Activated T-helper 17 cell treated with anti-CD3 and anti-CD28 coated beads, Interleukin-2, amount 50 U/mL, for 72 hours (primary cell): Measurements from ENCODE around the gene VILL. TPM values are rescaled to one million over a fixed set of nuclear protein-coding genes. Genes with fewer than 3 reads are reported as not detected.

ENCODE experiments used
- ATAC-seq: fragments of 150-1000 bp; cut with Tn5 transposase; replicated peaks from 2 replicates; pipeline ENCODE4 v1.10.0; 2021; ENCODE audit warnings: mild to moderate bottlenecking, moderate library complexity
- H3K27ac Mint-ChIP-seq: one replicate; pipeline ENCODE4 v1.8.0; 2022; ENCODE audit warnings: mixed read lengths
- H3K27me3 Mint-ChIP-seq: one replicate; pipeline ENCODE4 v1.8.0; 2022; ENCODE audit warnings: mixed read lengths
- H3K36me3 Mint-ChIP-seq: one replicate; pipeline ENCODE4 v1.8.0; 2022; ENCODE audit warnings: low read depth, mild to moderate bottlenecking, mixed read lengths
- H3K4me1 Mint-ChIP-seq: one replicate; pipeline ENCODE4 v1.8.0; 2022; ENCODE audit warnings: mixed read lengths
- H3K4me3 Mint-ChIP-seq: one replicate; pipeline ENCODE4 v1.8.0; 2022; ENCODE audit warnings: mild to moderate bottlenecking, mixed read lengths
- H3K9me3 Mint-ChIP-seq: one replicate; pipeline ENCODE4 v1.8.0; 2022; ENCODE audit warnings: mixed read lengths
- total RNA-seq, 2 donors: library from RNA; stranded (reverse); gene quantifications; one replicate each; pipeline ENCODE4 v1.2.3, GENCODE V29; 2022

Gene VILL
- total RNA-seq, 2 donors from 2014 or later = 12.7 to 13.4 TPM

- no peaks in the 10 kb centered on the region for H3K9me3 Mint-ChIP-seq
- peak overlapping the region; percentile 47 for H3K27ac Mint-ChIP-seq
- H3K36me3 Mint-ChIP-seq = no peaks in the 10 kb centered on the region
- H3K27me3 Mint-ChIP-seq = no peaks in the 10 kb centered on the region
- no peak overlapping the region for H3K4me3 Mint-ChIP-seq
- peaks cover 12% of the 10 kb centered on the region for H3K4me1 Mint-ChIP-seq
- ATAC-seq = no peak
Measured at GRCh38 chr3:37955918-37956707, 34.5 kb upstream of the VILL start.

GRCh38 chr3:37956723-37957538 lies 33.7 kb upstream of the VILL start:
- Mint-ChIP-seq H3K9me3 (no peaks in the 10 kb centered on the region), H3K27ac (peak overlapping the region; percentile 83), H3K36me3 (no peaks in the 10 kb centered on the region), H3K27me3 (no peaks in the 10 kb centered on the region), H3K4me3 (peak overlapping the region; percentile 33), H3K4me1 (peaks cover 12% of the 10 kb centered on the region)
- peak; percentile 18 for ATAC-seq

GRCh38 chr3:37957539-37957936 lies 33.0 kb upstream of the VILL start:
- Mint-ChIP-seq H3K9me3 (no peaks in the 10 kb centered on the region), H3K4me1 (peaks cover 12% of the 10 kb centered on the region), H3K27me3 (no peaks in the 10 kb centered on the region), H3K27ac (peak overlapping the region; percentile 83), H3K4me3 (peak overlapping the region; percentile 33), H3K36me3 (no peaks in the 10 kb centered on the region)
- ATAC-seq = no peak

GRCh38 chr3:37961622-37962431 lies 28.8 kb upstream of the VILL start:
- no peaks in the 10 kb centered on the region for H3K9me3 Mint-ChIP-seq
- H3K27ac Mint-ChIP-seq = no peak overlapping the region
- H3K27me3 Mint-ChIP-seq = no peaks in the 10 kb centered on the region
- H3K36me3 Mint-ChIP-seq = no peaks in the 10 kb centered on the region
- H3K4me3 Mint-ChIP-seq = no peak overlapping the region
- ATAC-seq = no peak
- H3K4me1 Mint-ChIP-seq = peaks cover 7% of the 10 kb centered on the region

- no peaks in the 10 kb centered on the region for H3K36me3 Mint-ChIP-seq
- no peaks in the 10 kb centered on the region for H3K9me3 Mint-ChIP-seq
- H3K27me3 Mint-ChIP-seq = no peaks in the 10 kb centered on the region
- no peaks in the 10 kb centered on the region for H3K4me1 Mint-ChIP-seq
- no peak for ATAC-seq
- H3K27ac Mint-ChIP-seq = peak overlapping the region; percentile 23
- no peak overlapping the region for H3K4me3 Mint-ChIP-seq
Measured at GRCh38 chr3:37963016-37963415, 27.6 kb upstream of the VILL start.

GRCh38 chr3:37963635-37964034 lies 27.0 kb upstream of the VILL start:
- Mint-ChIP-seq H3K4me1 (no peaks in the 10 kb centered on the region), H3K27ac (no peak overlapping the region), H3K36me3 (no peaks in the 10 kb centered on the region), H3K9me3 (no peaks in the 10 kb centered on the region), H3K27me3 (no peaks in the 10 kb centered on the region), H3K4me3 (no peak overlapping the region)
- no peak for ATAC-seq

GRCh38 chr3:37964146-37964545 lies 26.4 kb upstream of the VILL start:
- H3K9me3 Mint-ChIP-seq = no peaks in the 10 kb centered on the region
- no peaks in the 10 kb centered on the region for H3K36me3 Mint-ChIP-seq

GRCh38 chr3:37964716-37965115 lies 25.9 kb upstream of the VILL start:
- Mint-ChIP-seq H3K27me3 (no peaks in the 10 kb centered on the region), H3K27ac (no peak overlapping the region), H3K4me3 (no peak overlapping the region), H3K9me3 (no peaks in the 10 kb centered on the region), H3K36me3 (no peaks in the 10 kb centered on the region), H3K4me1 (no peaks in the 10 kb centered on the region)
- ATAC-seq = no peak

More at GRCh38 chr3:37964146-37964545, 26.4 kb upstream of the VILL start:
- no peak for ATAC-seq
- H3K4me3 Mint-ChIP-seq = no peak overlapping the region
- H3K4me1 Mint-ChIP-seq = no peaks in the 10 kb centered on the region
- no peaks in the 10 kb centered on the region for H3K27me3 Mint-ChIP-seq
- no peak overlapping the region for H3K27ac Mint-ChIP-seq

GRCh38 chr3:37967260-37967881 lies 23.2 kb upstream of the VILL start:
- no peaks in the 10 kb centered on the region for H3K9me3 Mint-ChIP-seq
- ATAC-seq = peak; percentile 70
- H3K36me3 Mint-ChIP-seq = no peaks in the 10 kb centered on the region
- no peaks in the 10 kb centered on the region for H3K27me3 Mint-ChIP-seq
- no peaks in the 10 kb centered on the region for H3K4me1 Mint-ChIP-seq
- no peak overlapping the region for H3K27ac Mint-ChIP-seq
- H3K4me3 Mint-ChIP-seq = no peak overlapping the region

GRCh38 chr3:37968199-37968598 lies 22.4 kb upstream of the VILL start:
- no peak overlapping the region for H3K4me3 Mint-ChIP-seq
- no peak overlapping the region for H3K27ac Mint-ChIP-seq
- ATAC-seq = no peak
- no peaks in the 10 kb centered on the region for H3K4me1 Mint-ChIP-seq
- H3K36me3 Mint-ChIP-seq = no peaks in the 10 kb centered on the region
- no peaks in the 10 kb centered on the region for H3K9me3 Mint-ChIP-seq
- H3K27me3 Mint-ChIP-seq = no peaks in the 10 kb centered on the region

GRCh38 chr3:37968813-37969595 lies 21.6 kb upstream of the VILL start:
- no peak for ATAC-seq
- Mint-ChIP-seq H3K9me3 (no peaks in the 10 kb centered on the region), H3K36me3 (no peaks in the 10 kb centered on the region), H3K27ac (no peak overlapping the region), H3K27me3 (no peaks in the 10 kb centered on the region), H3K4me3 (no peak overlapping the region), H3K4me1 (no peaks in the 10 kb centered on the region)

- Mint-ChIP-seq H3K36me3 (no peaks in the 10 kb centered on the region), H3K27ac (no peak overlapping the region)
Measured at GRCh38 chr3:37969596-37970100, 20.9 kb upstream of the VILL start.

GRCh38 chr3:37970802-37971201 lies 19.8 kb upstream of the VILL start:
- ATAC-seq = no peak
- Mint-ChIP-seq H3K27me3 (no peaks in the 10 kb centered on the region), H3K4me3 (no peak overlapping the region), H3K27ac (no peak overlapping the region), H3K4me1 (peaks cover 5% of the 10 kb centered on the region), H3K9me3 (no peaks in the 10 kb centered on the region), H3K36me3 (no peaks in the 10 kb centered on the region)

More at GRCh38 chr3:37969596-37970100, 20.9 kb upstream of the VILL start:
- ATAC-seq = no peak
- Mint-ChIP-seq H3K9me3 (no peaks in the 10 kb centered on the region), H3K4me1 (peaks cover 2% of the 10 kb centered on the region), H3K4me3 (no peak overlapping the region), H3K27me3 (no peaks in the 10 kb centered on the region)
